ENCODE measurements around the gene FBN2.

The FBN2 gene

GRCh38 chr5:128346038-128346437 lies 192.0 kb downstream of the FBN2 start:
- no peak overlapping the region for H3K4me3 ChIP-seq (ENCODE audit: low read depth, low read length)
- TF ChIP-seq CTCF (IDR thresholded peaks at IDR 0.05; ENCODE audit: insufficient read depth, low read depth, low read length, missing control alignments): no peak
- no peak for DNase-seq (ENCODE audit: low read depth)

- DNase-seq (ENCODE audit: low read depth): no peak
- TF ChIP-seq CTCF (IDR thresholded peaks at IDR 0.05; ENCODE audit: insufficient read depth, low read depth, low read length, missing control alignments): no peak
- H3K4me3 ChIP-seq (ENCODE audit: low read depth, low read length): no peak overlapping the region
Measured at GRCh38 chr5:128345247-128345646, 192.8 kb downstream of the FBN2 start.

GRCh38 chr5:128343168-128343567 lies 194.9 kb downstream of the FBN2 start:
- no peak overlapping the region for H3K4me3 ChIP-seq (ENCODE audit: low read depth, low read length)
- no peak for TF ChIP-seq CTCF (IDR thresholded peaks at IDR 0.05; ENCODE audit: insufficient read depth, low read depth, low read length, missing control alignments)
- no peak for DNase-seq (ENCODE audit: low read depth)

- H3K4me3 ChIP-seq (ENCODE audit: low read depth, low read length): no peak overlapping the region
- TF ChIP-seq CTCF (IDR thresholded peaks at IDR 0.05; ENCODE audit: insufficient read depth, low read depth, low read length, missing control alignments): no peak
- no peak for DNase-seq (ENCODE audit: low read depth)
Measured at GRCh38 chr5:128341056-128341455, 197.0 kb downstream of the FBN2 start.

- DNase-seq (ENCODE audit: low read depth): no peak
- no peak overlapping the region for H3K4me3 ChIP-seq (ENCODE audit: low read depth, low read length)
- no peak for TF ChIP-seq CTCF (IDR thresholded peaks at IDR 0.05; ENCODE audit: insufficient read depth, low read depth, low read length, missing control alignments)
Measured at GRCh38 chr5:128340648-128341047, 197.4 kb downstream of the FBN2 start.

- no peak overlapping the region for H3K4me3 ChIP-seq (ENCODE audit: low read depth, low read length)
- no peak for TF ChIP-seq CTCF (IDR thresholded peaks at IDR 0.05; ENCODE audit: insufficient read depth, low read depth, low read length, missing control alignments)
- no peak for DNase-seq (ENCODE audit: low read depth)
Measured at GRCh38 chr5:128339585-128339984, 198.5 kb downstream of the FBN2 start.

- no peak for DNase-seq (ENCODE audit: low read depth)
- TF ChIP-seq CTCF (IDR thresholded peaks at IDR 0.05; ENCODE audit: insufficient read depth, low read depth, low read length, missing control alignments): no peak
- no peak overlapping the region for H3K4me3 ChIP-seq (ENCODE audit: low read depth, low read length)
Measured at GRCh38 chr5:128338649-128339048, 199.4 kb downstream of the FBN2 start.

All from GM12865 (cell line).